Skin epidermis (tissue), 12 donors: ENCODE results near the gene C12orf75.
"Not testable (repeated sequence)": the region's sequence is repeated elsewhere in the genome, so short reads cannot be mapped to it uniquely, and the experiment has no call there.

ENCODE experiments used
- H3K27ac ChIP-seq, 21 experiments: fragments of 200-600 bp; sonication (generic) in 11 of 21; one replicate each; pipeline ENCODE4 v1.5.0; 2020; ENCODE audit warnings: mild to moderate bottlenecking in 3 of 21, inconsistent platforms in 2 of 21, moderate library complexity in 2 of 21
- H3K4me3 ChIP-seq, 7 experiments: fragments of 200-600 bp; sonication (generic) in 2 of 7; one replicate each; pipeline ENCODE4 v1.5.0; 2020; ENCODE audit warnings: inconsistent platforms in 2 of 7, mild to moderate bottlenecking in 2 of 7, moderate library complexity in 1 of 7

Gene C12orf75

DNA sequence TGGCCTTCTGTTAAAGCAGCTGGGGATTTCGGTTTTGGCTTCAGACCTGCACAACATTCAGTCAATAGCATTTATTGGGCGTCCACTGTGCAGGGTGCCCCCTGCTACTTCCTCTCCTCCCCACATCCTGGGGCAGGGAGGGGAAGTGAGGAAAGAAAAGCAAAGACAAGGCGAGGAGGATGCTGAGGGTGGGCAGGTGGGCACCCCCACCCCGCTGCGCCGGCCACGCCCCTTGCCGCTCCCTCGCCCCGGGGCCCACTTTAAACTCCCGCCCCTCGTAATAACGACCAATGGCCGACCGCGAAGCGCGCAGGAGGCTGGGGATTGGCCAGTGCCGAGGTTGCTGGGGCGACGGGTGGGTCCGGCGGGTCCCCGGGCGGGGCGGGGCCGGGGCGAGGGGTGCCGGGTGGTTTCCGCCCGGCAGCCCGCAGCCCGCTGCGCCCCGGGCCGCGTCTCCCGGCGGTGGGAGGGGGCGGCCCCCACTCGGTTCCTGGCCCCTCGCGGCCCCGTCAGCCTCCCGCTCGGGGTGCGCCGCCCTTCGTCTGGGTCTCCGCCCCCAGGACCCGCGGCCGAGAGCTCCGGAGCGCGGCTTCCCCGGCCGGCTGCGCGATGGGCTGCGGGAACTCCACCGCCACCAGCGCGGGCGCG is at the start of gene C12orf75:
TSS of gene C12orf75 (plus strand) at position 409 of the 648 bp plus-strand sequence. CDS start at position 610, 201 bp downstream.
- Histone ChIP-seq H3K4me3 (peak within 1 kb of the TSS; percentile 52 to 94 (median 82)), H3K27ac (peak within 1 kb of the TSS in 20 of 21 experiments; percentile 6 to 90 (median 78))

DNA sequence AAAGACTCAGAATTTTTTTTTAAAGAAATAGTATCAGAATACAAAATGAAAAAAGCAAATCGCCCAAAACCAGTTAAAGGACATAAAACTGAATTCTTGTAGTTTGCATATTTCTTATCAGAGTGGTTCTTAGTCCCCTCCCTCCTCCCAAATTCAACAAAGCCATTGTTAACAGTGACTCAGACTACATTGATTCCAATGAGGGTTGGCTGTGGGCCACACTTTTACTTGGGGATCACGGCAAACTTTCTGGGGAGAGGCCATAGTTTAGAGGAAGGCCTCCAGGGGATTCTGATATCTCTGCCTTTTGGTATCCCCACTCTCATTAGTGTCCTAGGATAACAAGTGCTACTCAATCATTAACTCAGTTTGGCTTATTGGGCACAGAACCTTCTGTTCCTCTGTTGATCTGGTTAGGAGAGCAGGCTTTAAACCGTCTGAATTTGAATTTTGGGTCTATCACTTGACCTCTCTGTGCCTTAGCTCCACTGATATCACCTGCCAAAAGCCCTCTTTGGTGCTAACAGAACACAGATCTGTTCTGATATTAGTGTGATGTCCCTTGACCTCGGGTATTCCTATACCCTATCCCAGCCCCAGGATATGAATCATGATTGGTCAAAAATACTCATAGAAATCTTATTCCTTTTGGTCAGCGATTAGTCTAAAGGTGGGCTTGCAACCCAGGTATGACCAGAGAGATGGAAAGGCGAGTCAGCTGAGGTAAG is 49.4 kb upstream of the C12orf75 start:
- H3K4me3 ChIP-seq, result no peak overlapping the region
- H3K27ac ChIP-seq, result no peak overlapping the region

DNA sequence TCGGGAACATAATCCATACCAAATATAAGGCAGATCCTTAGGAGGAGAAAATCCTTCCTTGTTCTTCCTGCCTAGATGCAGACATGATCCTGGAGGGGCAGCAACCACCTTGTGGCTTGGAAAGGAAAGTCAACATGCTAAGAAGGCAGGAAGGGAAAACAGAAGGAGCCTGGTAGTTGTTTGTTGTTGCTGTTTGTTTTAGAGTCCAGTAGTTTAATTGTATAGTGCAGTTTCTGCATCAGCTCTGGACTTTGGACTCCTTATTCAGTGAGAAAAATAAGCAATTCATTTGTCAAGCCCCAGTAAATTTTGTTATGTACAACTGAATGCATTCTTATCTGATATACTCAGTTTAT is 48.8 kb upstream of the C12orf75 start:
- H3K27ac ChIP-seq, result no peak overlapping the region

DNA sequence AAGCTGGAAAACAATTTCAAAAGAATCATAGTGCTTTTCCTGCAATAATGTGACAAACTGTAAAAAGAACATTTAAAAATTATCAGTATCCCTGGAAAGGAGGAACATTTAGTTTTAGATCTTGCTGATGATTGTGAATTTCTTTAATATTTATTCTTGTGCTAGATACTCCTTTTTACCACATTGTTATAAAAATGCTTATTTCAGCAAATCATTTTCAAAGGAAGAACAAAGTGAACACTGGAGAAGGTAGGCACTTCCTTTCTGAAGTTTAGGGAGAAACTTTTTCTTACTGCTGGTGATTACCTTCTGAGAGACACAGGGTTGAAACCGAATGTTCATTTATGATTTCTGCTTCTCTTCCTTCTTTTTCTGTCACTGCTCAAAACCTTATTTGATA is 45.1 kb upstream of the C12orf75 start:
- H3K27ac ChIP-seq, result no peak overlapping the region
- no peak overlapping the region for H3K4me3 ChIP-seq

More for the DNA sequence above, 48.8 kb upstream of the C12orf75 start:
- no peak overlapping the region for H3K4me3 ChIP-seq

DNA sequence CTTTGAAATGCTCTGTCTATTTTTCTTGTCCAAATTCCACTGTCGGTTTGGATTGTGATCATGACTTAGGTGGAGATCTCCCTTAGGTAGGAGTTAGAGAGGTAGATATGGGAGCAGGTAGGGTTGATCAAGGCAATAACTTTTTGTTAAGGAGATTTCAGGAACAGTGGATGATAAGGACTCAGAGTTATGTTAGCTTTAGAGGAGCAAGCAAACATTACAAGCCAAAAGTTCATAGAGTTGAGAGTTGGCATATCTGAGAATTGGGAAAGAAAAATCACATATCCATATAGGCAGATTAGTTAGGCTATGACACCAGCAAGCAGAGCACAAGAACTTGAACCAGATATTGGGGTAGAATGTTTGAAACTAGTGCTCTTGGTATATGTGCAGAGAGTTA is 43.1 kb upstream of the C12orf75 start:
- Histone ChIP-seq H3K4me3 (no peak overlapping the region), H3K27ac (no peak overlapping the region)

DNA sequence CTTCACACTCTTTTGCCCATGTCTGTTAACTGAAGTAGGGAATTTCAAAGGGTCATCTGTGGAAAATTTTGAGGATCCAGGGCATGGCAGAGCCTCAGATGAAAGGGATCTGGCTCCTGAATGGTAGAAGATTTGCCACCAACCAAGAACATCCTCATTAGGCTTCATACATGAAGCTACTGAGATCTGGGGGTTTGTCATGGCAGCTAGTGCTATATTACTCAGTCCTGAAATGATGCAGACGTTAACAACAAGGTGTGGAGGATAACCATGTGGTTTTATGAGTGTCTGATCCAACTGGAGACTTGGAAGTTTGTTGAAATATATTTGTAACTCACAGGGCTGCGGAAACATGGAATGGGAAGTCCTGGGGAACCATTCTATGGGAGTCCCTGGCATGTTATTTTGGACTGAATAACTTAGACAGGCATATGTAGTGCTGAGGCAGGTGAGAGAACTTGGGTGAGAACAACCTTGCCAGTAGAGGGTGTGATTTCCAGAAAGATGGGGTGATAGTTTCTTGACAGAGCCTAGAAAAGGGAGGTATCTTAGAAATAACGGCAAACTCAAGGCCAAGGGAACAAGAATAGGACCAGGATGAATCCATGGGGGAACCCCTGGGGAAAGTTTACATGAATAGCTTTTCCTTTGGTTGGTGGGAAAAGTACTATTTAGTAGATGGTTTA is 42.0 kb upstream of the C12orf75 start:
- Histone ChIP-seq H3K4me3 (no peak overlapping the region), H3K27ac (no peak overlapping the region)

DNA sequence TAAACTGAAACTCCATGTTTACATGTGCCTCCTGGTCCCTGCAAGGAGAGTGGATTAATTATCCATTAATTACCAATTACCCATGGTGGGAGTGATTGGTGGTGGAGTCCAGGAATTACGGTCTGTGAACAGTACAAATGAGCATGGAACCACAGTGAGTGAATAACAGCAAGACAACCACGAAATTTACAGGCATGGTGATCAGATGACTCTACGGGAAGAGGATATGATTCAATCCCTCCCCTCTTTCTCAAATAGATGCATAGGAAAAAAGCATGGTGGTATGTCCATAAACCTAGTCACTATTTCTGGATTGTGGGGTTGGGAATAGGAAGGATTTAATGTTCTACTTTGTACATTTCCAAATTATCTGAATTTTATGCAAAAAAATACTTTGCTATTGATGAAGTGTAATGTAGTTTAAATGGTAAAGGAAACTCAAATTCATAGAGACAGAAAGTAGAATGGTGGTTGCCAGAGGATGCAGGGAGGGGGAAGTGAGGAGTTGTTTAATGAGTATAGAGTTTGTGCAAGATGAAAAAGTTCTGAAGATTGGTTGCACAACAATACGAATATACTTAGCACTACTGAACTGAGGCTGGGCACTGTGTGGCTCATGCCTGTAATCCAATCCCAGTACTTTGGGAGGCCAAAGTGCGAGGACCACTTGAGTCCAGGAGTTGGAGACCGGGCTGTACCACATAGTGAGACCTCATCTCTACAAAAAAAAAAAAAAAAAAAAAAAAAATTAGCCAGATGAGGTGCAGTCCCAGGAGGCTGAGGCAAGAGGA is 41.2 kb upstream of the C12orf75 start:
- H3K27ac ChIP-seq, result no peak overlapping the region

DNA sequence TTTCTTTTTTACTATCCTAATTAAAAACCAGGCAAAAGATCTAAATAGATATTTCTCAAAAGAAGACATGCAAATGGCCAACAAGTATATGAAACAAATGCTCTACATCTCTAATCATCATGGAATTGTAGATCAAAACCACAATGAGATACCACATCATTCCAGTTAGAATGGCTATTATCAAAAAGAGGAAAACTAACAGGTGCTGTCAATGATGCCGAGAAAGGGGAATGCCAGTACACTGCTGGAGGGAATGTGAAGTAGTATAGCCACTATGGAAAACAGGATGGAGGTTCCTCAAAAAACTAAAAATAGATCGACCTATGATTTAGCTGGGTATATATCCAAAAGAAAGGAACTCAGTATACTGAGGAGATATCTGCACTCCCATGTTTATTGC is 39.0 kb upstream of the C12orf75 start:
- H3K27ac ChIP-seq, result no peak overlapping the region
- H3K4me3 ChIP-seq, result no peak overlapping the region

More for the DNA sequence above, 41.2 kb upstream of the C12orf75 start:
- no peak overlapping the region for H3K4me3 ChIP-seq

DNA sequence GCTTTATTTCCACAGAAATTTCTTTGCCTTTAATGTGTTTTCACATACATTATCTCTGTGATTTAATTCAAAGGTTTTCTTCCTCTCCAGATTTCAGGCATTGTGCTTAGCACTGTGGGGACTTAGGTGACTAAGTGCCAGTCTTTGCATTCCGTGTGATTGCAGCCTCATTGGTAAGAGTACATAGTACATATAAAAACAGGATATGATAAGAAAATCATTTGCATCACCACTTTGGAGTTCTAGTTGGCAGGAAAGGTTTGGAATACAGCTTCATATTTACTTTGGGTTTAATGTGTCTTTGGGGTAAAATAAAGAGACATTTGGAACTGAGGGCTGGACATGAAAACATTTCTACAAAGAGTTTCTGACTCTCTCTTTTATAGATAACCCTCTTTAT is 37.8 kb upstream of the C12orf75 start:
- no peak overlapping the region for H3K27ac ChIP-seq
- no peak overlapping the region for H3K4me3 ChIP-seq

DNA sequence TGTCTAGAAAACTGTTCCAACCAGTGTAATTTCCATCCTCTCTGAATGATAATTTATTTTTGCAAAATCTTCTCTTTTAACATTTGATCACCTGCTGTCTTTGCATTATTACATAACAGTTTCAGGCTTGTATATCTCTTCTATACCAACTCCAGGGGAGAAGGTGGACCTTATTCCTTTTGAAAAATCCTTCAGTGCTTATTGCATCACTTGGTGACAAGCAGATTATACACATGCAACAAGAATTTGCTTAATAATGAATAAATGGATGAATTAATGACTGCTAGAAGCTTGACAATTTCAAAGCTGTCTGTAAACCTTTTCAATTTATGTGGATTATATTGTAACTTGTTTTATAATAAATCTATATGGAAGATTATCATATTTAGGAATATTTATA is 37.3 kb upstream of the C12orf75 start:
- H3K4me3 ChIP-seq, result no peak overlapping the region
- no peak overlapping the region for H3K27ac ChIP-seq

DNA sequence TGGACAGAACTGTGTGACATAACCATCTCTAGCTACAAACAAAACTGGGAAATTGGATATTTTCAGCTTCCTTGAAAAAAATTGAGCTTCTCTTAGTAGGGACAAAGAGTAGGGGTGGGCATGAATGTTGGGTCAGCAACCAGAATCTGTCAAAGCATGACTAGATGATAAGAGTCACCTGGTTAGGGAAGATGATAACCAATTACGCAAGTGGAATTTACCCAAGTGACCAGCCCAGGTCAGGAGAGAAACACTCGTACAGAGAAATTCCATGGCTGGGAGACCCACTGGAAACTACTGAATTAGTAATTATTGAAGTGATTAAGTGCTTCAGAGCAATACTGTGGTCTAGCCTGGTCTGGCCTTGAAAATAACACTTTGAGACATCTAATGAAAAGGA is 36.3 kb upstream of the C12orf75 start:
- H3K27ac ChIP-seq, result no peak overlapping the region
- no peak overlapping the region for H3K4me3 ChIP-seq

DNA sequence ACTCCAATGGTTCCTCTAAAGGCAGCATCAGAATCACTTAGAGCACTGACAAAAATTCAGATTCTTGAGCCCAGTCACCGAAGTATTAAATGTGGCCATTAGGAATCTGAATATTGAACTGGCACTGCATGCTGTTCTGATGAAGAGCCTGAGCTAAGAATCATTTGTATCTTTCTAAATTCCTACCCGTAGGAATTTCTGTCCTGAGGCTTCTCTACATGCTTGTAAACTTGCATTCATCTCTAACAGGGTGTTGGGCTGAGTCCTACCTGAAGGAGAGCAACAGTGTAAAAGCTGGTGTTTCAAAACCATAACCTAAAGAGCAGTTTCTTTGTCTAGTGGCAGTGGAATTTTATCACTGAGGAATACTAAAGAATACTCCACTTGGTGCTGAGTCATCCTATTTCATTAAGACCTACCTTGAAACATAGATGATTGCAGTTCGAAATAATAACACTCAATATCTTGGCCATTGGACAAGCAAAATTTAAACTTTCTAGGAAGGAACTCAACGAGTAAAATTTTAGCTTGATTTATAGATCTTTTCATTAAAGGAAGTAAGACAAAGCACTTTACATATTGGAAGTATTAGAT is 35.5 kb upstream of the C12orf75 start:
- H3K4me3 ChIP-seq, result no peak overlapping the region
- H3K27ac ChIP-seq, result no peak overlapping the region

DNA sequence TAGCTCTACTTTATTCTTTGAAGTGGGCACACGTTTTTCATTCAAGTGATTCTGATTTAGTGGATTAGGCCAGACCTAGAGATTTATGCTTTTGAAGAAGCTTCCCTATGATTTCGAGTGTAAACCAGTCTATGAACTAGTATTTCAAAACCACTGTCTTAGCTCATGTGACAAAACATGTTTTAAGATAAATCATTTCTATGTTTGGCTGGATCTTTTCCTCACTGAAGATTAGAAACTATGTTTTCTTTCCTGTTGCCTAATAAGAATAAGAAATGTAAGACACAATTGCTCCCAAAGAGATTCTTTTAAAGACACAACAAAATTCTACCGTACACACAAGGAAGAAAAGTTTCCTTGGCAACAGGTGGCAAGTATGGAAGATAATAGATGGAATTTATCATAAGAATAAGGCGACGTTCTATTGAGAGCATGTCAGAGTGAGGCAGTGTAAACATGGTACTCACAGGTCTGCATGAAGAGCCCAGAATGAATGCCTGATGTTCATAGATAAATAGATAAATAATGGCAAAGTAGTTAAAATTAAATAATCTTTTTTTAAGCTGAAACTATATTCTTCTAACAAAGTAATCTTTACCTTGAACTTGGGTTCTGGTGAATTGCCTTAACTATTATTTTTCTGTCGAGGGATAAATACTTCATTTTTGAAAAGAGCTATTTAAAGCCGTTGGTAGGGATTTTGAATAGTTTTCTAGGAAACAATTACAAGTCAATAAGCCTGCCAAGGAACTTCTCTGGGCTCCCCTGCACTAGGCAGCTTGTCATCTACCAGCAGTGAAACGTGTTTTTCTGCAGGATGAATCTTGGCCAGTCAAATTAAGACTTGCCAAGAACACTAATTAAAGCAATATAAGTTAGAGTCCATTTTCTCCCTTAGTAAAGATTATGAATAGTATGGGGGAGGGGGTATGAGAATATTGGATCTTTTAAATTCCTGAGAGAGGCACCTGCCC is 34.1 kb upstream of the C12orf75 start:
- H3K27ac ChIP-seq, result no peak overlapping the region
- no peak overlapping the region for H3K4me3 ChIP-seq

DNA sequence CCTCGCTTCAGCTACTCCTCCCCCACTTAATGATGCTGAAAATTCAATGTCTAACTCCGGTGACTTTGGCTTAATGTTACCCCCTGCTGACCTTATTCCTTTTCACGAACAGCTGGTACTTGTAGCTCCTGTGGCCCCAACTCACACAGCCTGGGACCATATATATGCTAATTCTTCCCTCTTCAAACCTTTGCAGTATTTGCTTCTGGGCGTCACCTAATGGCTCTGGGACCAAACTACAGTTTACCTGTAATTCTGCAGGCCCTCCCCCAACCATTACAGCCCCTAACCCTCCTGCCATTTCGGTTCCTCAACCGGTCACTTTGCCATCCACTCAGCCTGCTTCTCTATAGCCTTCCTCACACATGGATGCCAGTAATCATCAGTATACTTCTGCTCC is 29.6 kb upstream of the C12orf75 start:
- Histone ChIP-seq H3K27ac (no peak overlapping the region), H3K4me3 (no peak overlapping the region)

DNA sequence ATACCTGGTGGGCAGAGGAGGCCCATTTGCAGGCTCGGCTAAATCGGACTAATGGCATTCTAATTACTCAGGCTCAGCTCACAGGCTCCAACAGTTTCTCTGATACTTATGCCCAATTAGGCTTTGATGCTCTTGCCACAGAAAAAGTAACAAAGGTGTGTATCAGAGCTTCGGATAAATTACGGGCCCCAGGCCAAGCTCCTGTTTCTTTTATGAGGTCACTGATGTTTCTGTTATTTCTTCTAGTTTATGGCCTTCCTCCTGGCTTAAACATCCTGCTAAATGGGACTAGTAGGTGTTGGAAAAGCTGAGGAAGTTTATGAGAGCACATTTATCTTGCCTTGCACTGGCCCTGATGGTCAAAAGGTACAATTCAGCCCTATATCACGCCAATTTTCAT is 28.8 kb upstream of the C12orf75 start:
- Histone ChIP-seq H3K4me3 (no peak overlapping the region), H3K27ac (no peak overlapping the region)

DNA sequence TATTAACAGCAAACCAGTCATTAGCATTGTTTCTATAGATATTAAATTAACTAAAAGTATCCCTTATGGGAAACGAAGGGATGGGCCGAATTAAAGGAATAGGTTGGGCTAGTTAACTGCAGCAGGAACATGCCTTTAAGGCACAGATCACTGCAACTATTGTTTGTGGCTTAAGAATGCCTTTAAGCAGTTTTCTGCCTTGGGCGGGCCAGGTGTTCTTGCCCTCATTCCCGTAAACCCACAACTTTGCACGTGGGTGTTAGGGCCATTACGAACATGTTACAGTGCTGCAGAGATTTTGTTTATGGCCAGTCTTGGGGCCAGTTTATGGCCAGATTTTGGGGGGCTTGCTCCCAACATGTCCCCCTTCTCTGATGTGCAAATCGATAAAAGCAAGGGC is 27.5 kb upstream of the C12orf75 start:
- H3K4me3 ChIP-seq, H3K27ac ChIP-seq: not testable (repeated sequence)

DNA sequence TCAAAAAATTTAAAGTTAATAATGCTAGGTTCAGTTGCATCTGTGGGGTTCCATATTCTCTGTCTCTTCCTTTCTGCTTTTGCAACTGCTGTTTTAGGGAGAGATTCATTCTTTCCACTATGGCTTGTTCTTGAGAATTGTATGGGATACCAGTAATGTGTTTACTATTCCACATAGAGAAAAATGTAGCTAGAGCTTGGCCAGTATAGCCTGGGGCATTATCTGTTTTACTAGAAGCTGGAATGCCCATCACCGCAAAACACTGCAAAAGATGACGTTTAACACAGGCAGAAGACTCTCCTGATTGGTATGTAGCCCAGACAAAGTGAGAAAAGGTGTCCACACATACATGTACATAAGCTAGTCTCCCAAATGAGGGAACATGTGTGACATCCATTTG is 25.9 kb upstream of the C12orf75 start:
- H3K4me3 ChIP-seq, H3K27ac ChIP-seq: not testable (repeated sequence)

DNA sequence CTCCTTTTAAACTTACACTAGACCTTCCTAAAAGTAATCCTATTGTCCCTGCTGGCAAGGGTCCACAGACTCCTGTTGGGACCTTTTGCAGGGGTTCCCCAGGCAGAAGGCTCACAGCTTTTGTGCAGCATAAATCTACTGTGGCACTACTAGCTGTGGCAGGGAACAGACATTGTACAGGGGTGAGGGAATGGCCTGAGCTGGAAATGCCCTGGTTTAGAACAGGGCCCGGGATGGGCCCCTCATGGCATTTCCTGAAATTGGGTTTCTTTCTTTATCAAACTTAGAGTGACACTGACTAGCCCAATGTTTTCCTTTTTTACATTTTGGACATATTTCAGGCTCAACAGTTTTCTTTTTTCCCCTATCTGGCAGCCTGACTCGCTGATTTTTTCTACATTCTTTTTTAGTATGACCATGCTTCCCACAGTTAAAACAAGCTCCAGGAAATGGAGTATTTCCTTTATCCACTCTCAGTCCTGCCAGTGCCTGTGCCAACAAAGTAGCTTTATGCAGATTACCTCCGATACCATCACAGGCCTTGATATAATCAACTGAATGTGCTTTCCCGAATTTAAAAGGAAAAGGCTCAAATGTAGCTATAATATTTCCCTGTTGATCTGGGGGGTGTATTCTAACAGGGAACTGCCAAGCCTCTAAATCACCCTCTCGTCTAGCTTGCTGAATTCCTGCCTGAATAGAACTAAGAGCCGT is 22.7 kb upstream of the C12orf75 start:
- H3K4me3 ChIP-seq, result not testable (repeated sequence)
- H3K27ac ChIP-seq, result peak overlapping the region in 2 of 21 experiments; percentile 22 to 36
